SHP77 (cell line): ENCODE results near the gene MAN2A2.
"Not testable (repeated sequence)": the region's sequence is repeated elsewhere in the genome, so short reads cannot be mapped to it uniquely, and the experiment has no call there.

ENCODE experiments used
- DNase-seq, 2 experiments: peaks; one replicate each; lab custom pipeline; 2025; lab: John Stamatoyannopoulos, UW

MAN2A2 gene

GRCh38 chr15:90871139-90871715 is 31.9 kb upstream of the MAN2A2 start:
- DNase-seq = peak in 1 of 2 experiments; percentile 27

GRCh38 chr15:90871716-90872485 is 31.2 kb upstream of the MAN2A2 start:
- no peak for DNase-seq

- no peak for DNase-seq
These were observed 30.5 kb upstream of the MAN2A2 start for GRCh38 chr15:90872486-90873184.

- no peak for DNase-seq
These were observed 29.6 kb upstream of the MAN2A2 start for GRCh38 chr15:90873488-90873997.

- peak; percentile 87 to 91 for DNase-seq
These were observed 29.0 kb upstream of the MAN2A2 start for GRCh38 chr15:90873998-90874605.

GRCh38 chr15:90874986-90875385 is 28.1 kb upstream of the MAN2A2 start:
- not testable (repeated sequence) for DNase-seq

GRCh38 chr15:90875549-90875981 is 27.5 kb upstream of the MAN2A2 start:
- DNase-seq = no peak

- no peak for DNase-seq
These were observed 27.1 kb upstream of the MAN2A2 start for GRCh38 chr15:90876046-90876445.

GRCh38 chr15:90876512-90877170 is 26.5 kb upstream of the MAN2A2 start:
- no peak for DNase-seq

GRCh38 chr15:90877315-90877714 is 25.8 kb upstream of the MAN2A2 start:
- no peak for DNase-seq

GRCh38 chr15:90877996-90878395 is 25.1 kb upstream of the MAN2A2 start:
- DNase-seq = no peak

- no peak for DNase-seq
These were observed 24.4 kb upstream of the MAN2A2 start for GRCh38 chr15:90878660-90879059.

- DNase-seq = no peak
These were observed 23.3 kb upstream of the MAN2A2 start for GRCh38 chr15:90879730-90880366.

- no peak for DNase-seq
These were observed 22.5 kb upstream of the MAN2A2 start for GRCh38 chr15:90880381-90881145.

GRCh38 chr15:90881181-90881977 is 21.7 kb upstream of the MAN2A2 start:
- no peak for DNase-seq

GRCh38 chr15:90881978-90882721 is 21.0 kb upstream of the MAN2A2 start:
- no peak for DNase-seq

- DNase-seq = no peak
These were observed 20.1 kb upstream of the MAN2A2 start for GRCh38 chr15:90882781-90883525.

GRCh38 chr15:90883526-90883975 is 19.6 kb upstream of the MAN2A2 start:
- DNase-seq = no peak
